Testis (tissue), 2 donors: ENCODE measurements around the gene DISC1.
"Not testable (repeated sequence)": the region's sequence is repeated elsewhere in the genome, so short reads cannot be mapped to it uniquely, and the experiment has no call there.

Experiments
- POLR2A ChIP-seq: fragments of 450-650 bp; IDR thresholded peaks from one replicate; pipeline ENCODE4 v1.6.1; 2017; ENCODE audit warnings: antibody characterized with exemption, mild to moderate bottlenecking, moderate library complexity
- TF ChIP-seq, protein P1 (sequence below), 3 experiments: fragments of 450-650 bp in 2 of 3; fragments of 200-600 bp in 1 of 3; sonication (generic) in 1 of 3; IDR thresholded peaks; one replicate each; pipeline ENCODE4 v1.5.1; 2016 to 2019; ENCODE audit warnings: antibody characterized with exemption in 3 of 3, mild to moderate bottlenecking in 2 of 3, moderate library complexity in 1 of 3

GRCh38 chr1:231728987-231729386 is 102.4 kb downstream of the DISC1 start:
- TF ChIP-seq POLR2A: not testable (repeated sequence)
- TF ChIP-seq, protein P1, sequence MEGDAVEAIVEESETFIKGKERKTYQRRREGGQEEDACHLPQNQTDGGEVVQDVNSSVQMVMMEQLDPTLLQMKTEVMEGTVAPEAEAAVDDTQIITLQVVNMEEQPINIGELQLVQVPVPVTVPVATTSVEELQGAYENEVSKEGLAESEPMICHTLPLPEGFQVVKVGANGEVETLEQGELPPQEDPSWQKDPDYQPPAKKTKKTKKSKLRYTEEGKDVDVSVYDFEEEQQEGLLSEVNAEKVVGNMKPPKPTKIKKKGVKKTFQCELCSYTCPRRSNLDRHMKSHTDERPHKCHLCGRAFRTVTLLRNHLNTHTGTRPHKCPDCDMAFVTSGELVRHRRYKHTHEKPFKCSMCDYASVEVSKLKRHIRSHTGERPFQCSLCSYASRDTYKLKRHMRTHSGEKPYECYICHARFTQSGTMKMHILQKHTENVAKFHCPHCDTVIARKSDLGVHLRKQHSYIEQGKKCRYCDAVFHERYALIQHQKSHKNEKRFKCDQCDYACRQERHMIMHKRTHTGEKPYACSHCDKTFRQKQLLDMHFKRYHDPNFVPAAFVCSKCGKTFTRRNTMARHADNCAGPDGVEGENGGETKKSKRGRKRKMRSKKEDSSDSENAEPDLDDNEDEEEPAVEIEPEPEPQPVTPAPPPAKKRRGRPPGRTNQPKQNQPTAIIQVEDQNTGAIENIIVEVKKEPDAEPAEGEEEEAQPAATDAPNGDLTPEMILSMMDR (IDR thresholded peaks at IDR 0.05): not testable (repeated sequence)
